Endothelial cell of umbilical vein (primary cell): Measurements from ENCODE around the gene MPIG6B. TPM values are rescaled to one million over a fixed set of nuclear protein-coding genes. Genes with fewer than 3 reads are reported as not detected.

Experiments used
- BruUV-seq: library from RNA; stranded (reverse); fragments of 400-500 nt; replicated peaks from 2 replicates; lab custom pipeline; 2021; lab: Mats Ljungman, UMichigan
- CTCF ChIA-PET: fragments of 300-600, 350-600 bp; sonication (Branson Sonifier 250); formaldehyde crosslinking; loops from one replicate; lab custom pipeline; 2021; ENCODE audit warnings: antibody characterized with exemption, inconsistent platforms; lab: Charles Lee
- POLR2A ChIA-PET: fragments of 300-600, 350-600 bp; sonication (Branson Sonifier 250); formaldehyde crosslinking; loops from one replicate; lab custom pipeline; 2021; ENCODE audit warnings: antibody characterized with exemption, inconsistent platforms; lab: Charles Lee
- DNase-seq: peaks from one replicate; pipeline ENCODE4 v3.0.0-alpha.2; 2011; ENCODE audit warnings: low read depth, low spot score
- FAIRE-seq: peaks from 2 replicates; lab custom pipeline; 2011; peaks lifted over from hg19 to GRCh38; lab: Jason Lieb, UNC
- H2AFZ ChIP-seq: 2 replicates; pipeline ENCODE4 v1.6.0; 2012; ENCODE audit warnings: low read depth, low read length, control low read depth, inconsistent platforms
- H3K27ac ChIP-seq: 2 replicates; pipeline ENCODE4 v1.5.1; 2011; ENCODE audit warnings: low read depth, mild to moderate bottlenecking, control low read depth, low read length, moderate library complexity; ENCODE audit not compliant: insufficient read depth
- H3K27me3 ChIP-seq, 2 experiments: 2 replicates each; pipeline versions ENCODE4 v1.6.0 to v1.6.1; 2011; ENCODE audit warnings: low read length in 2 of 2, mixed read lengths in 1 of 2; ENCODE audit not compliant: control insufficient read depth in 2 of 2, insufficient read depth in 2 of 2
- H3K36me3 ChIP-seq, 2 experiments: 2 replicates in 1 of 2; 3 replicates in 1 of 2; pipeline ENCODE4 v1.5.1; 2011; ENCODE audit warnings: low read length in 2 of 2, mild to moderate bottlenecking in 1 of 2, moderate library complexity in 1 of 2; ENCODE audit not compliant: control insufficient read depth in 2 of 2, insufficient read depth in 2 of 2; ENCODE audit errors: extremely low read depth in 1 of 2
- H3K4me1 ChIP-seq: 3 replicates; pipeline ENCODE4 v1.5.1; 2011; ENCODE audit warnings: mild to moderate bottlenecking, low read length; ENCODE audit not compliant: control insufficient read depth, insufficient read depth; ENCODE audit errors: extremely low read depth
- H3K4me2 ChIP-seq: 2 replicates; pipeline ENCODE4 v1.6.1; 2011; ENCODE audit warnings: low read length, control low read depth, mixed read lengths; ENCODE audit not compliant: insufficient read depth
- H3K4me3 ChIP-seq, 3 experiments: fragments of 200-600 bp in 1 of 3; sonication (generic), shearing (Covaris generic) in 1 of 3; replicated peaks in 1 of 3; 2 replicates each; pipeline ENCODE4 v1.5.1; 2011 to 2016; ENCODE audit warnings: control low read depth in 3 of 3, low read length in 3 of 3, mild to moderate bottlenecking in 2 of 3, inconsistent platforms in 1 of 3, low read depth in 1 of 3, moderate library complexity in 1 of 3; ENCODE audit not compliant: insufficient read depth in 1 of 3
- H3K79me2 ChIP-seq: 2 replicates; pipeline ENCODE4 v1.6.0; 2012; ENCODE audit warnings: low read length, inconsistent platforms; ENCODE audit not compliant: control insufficient read depth, insufficient read depth
- H3K9ac ChIP-seq: replicated peaks from 2 replicates; pipeline ENCODE3; 2011; ENCODE audit warnings: low read length, control low read depth; ENCODE audit not compliant: insufficient read depth; ENCODE audit errors: extremely low read depth
- H3K9me1 ChIP-seq: replicated peaks from 3 replicates; pipeline ENCODE4 v1.6.0; 2011; ENCODE audit warnings: mild to moderate bottlenecking, low read length; ENCODE audit not compliant: control insufficient read depth, insufficient read depth; ENCODE audit errors: extremely low read depth
- H3K9me3 ChIP-seq: replicated peaks from 2 replicates; pipeline ENCODE4 v1.5.1; 2012; ENCODE audit warnings: low read length, inconsistent platforms; ENCODE audit not compliant: control insufficient read depth, insufficient read depth
- H4K20me1 ChIP-seq: replicated peaks from 2 replicates; pipeline ENCODE3; 2011; ENCODE audit warnings: mild to moderate bottlenecking, low read length; ENCODE audit not compliant: control insufficient read depth, insufficient read depth; ENCODE audit errors: extremely low read depth
- CTCF ChIP-seq, 2 donors: IDR thresholded peaks; 1 replicate in 1 of 2; 2 replicates in 1 of 2; pipeline ENCODE4 v1.5.1; 2011; ENCODE audit warnings: low read length in 2 of 2, mild to moderate bottlenecking in 2 of 2, moderate library complexity in 2 of 2, control low read depth in 1 of 2, inconsistent platforms in 1 of 2, low read depth in 1 of 2; ENCODE audit not compliant: insufficient read depth in 1 of 2; ENCODE audit errors: extremely low read depth in 1 of 2
- EZH2 ChIP-seq: IDR thresholded peaks from 2 replicates; pipeline ENCODE4 v1.6.1; 2012; ENCODE audit warnings: borderline replicate concordance, low read depth, mild to moderate bottlenecking, moderate library complexity, low read length, inconsistent platforms; ENCODE audit not compliant: severe bottlenecking
- FOS ChIP-seq: IDR thresholded peaks from 2 replicates; pipeline ENCODE4 v1.6.1; 2011; ENCODE audit warnings: mild to moderate bottlenecking, low read length, moderate library complexity, borderline replicate concordance; ENCODE audit not compliant: insufficient read depth
- GATA2 ChIP-seq: IDR thresholded peaks from 2 replicates; pipeline ENCODE4 v1.7.0; 2011; ENCODE audit warnings: low read depth, mild to moderate bottlenecking, moderate library complexity, mixed read lengths, low read length; ENCODE audit not compliant: insufficient read length, insufficient read depth
- JUN ChIP-seq: IDR thresholded peaks from 2 replicates; pipeline ENCODE4 v1.6.1; 2011; ENCODE audit warnings: borderline replicate concordance, low read depth; ENCODE audit not compliant: insufficient read length, insufficient read depth
- MAX ChIP-seq: IDR thresholded peaks from 2 replicates; pipeline ENCODE4 v1.6.1; 2011; ENCODE audit not compliant: insufficient read depth, insufficient read length
- MYC ChIP-seq: IDR thresholded peaks from one replicate; pipeline ENCODE4 v1.6.1; 2011; ENCODE audit warnings: mild to moderate bottlenecking, low read depth, low read length
- POLR2A ChIP-seq: IDR thresholded peaks from 2 replicates; pipeline ENCODE4 v1.6.1; 2012; ENCODE audit warnings: low read depth, mild to moderate bottlenecking, control low read depth, low read length
- POLR2AphosphoS5 ChIP-seq: IDR thresholded peaks from 2 replicates; pipeline ENCODE4 v1.6.1; 2012; ENCODE audit warnings: low read depth, mild to moderate bottlenecking, control low read depth, low read length, moderate library complexity; ENCODE audit not compliant: insufficient read depth
- dilution Hi-C: fragments of 300-500 bp; cut with MboI; formaldehyde crosslinking; loops from one replicate; pipeline ENCODE4 v1.15.0; 2019; ENCODE audit warnings: low sequenced_read_pairs; ENCODE audit not compliant: extremely low pct_ligation_motif_present
- intact Hi-C: fragments of 100-400 bp; cut with micrococcal nuclease; formaldehyde crosslinking; loops from one replicate; pipeline ENCODE4 v1.10.0; 2022
- polyA plus RNA-seq, 4 experiments: library from polyadenylated mRNA; depleted of rRNA in 3 of 4; stranded (reverse) in 3 of 4; unstranded in 1 of 4; fragments of >200 nt; gene quantifications; 2 replicates each; pipeline versions ENCODE4 v1.2.1 to v1.2.3, GENCODE V29; 2011 to 2012; ENCODE audit warnings: missing spikeins in 1 of 4
- total RNA-seq: library from RNA; stranded (reverse); gene quantifications from 2 replicates; pipeline ENCODE4 v1.2.3, GENCODE V29; 2021

The MPIG6B gene
- total and polyA plus RNA-seq, 2 donors (not counting 3 experiments of a cell fraction or from before 2014, with no cell fraction given): not detected

- FAIRE-seq (no peak), DNase-seq (no peak)
- TF ChIP-seq CTCF (IDR thresholded peaks at IDR 0.05; ENCODE audit: extremely low read depth in 1 of 2, insufficient read depth in 1 of 2, low read depth in 1 of 2, low read length in 2 of 2): no peak
- no peak for TF ChIP-seq MAX
- no peak for TF ChIP-seq POLR2A
- no peak for TF ChIP-seq MYC
- Histone ChIP-seq H3K4me2 (no peak overlapping the region), H3K27me3 (peaks cover 0 to 2% of the 10 kb centered on the region in 2 experiments), H3K79me2 (no peaks in the 10 kb centered on the region), H3K4me1 (no peaks in the 10 kb centered on the region), H2AFZ (no peak overlapping the region), H3K9ac (no peak overlapping the region), H3K4me3 (no peak overlapping the region), H3K9me3 (no peaks in the 10 kb centered on the region), H4K20me1 (no peaks in the 10 kb centered on the region), H3K36me3 (no peaks in the 10 kb centered on the region), H3K9me1 (no peaks in the 10 kb centered on the region), H3K27ac (no peak overlapping the region)
- BruUV-seq: no TSS peak
- CTCF ChIA-PET: no interaction called here
- POLR2A ChIA-PET: no interaction called here
- dilution Hi-C loops: no loop called here
- intact Hi-C loops: no loop called here
These were observed 2.9 kb upstream of the MPIG6B start for GRCh38 chr6:31720196-31720770.

GRCh38 chr6:31721351-31722020, 1.7 kb upstream of the MPIG6B start, which contains the start of gene LY6G6C:
LY6G6C (minus strand) TSS chr6:31721746; CDS start chr6:31721679, 67 bp downstream.
- H3K27me3 ChIP-seq: peaks cover 0 to 2% of the 10 kb centered on the region in 2 experiments
- DNase-seq (no peak), FAIRE-seq (no peak)
- no peaks in the 10 kb centered on the region for H3K79me2 ChIP-seq
- no peaks in the 10 kb centered on the region for H3K9me3 ChIP-seq
- no peak within 1 kb of the TSS for H3K9ac ChIP-seq
- H3K4me3 ChIP-seq: no peak within 1 kb of the TSS
- CTCF ChIA-PET: no interaction called here
- H3K4me2 ChIP-seq: no peak within 1 kb of the TSS
- dilution Hi-C loops (no loop called here), intact Hi-C loops (no loop called here)
- TF ChIP-seq MYC (no peak), JUN (no peak), CTCF (IDR thresholded peaks at IDR 0.05; ENCODE audit: extremely low read depth in 1 of 2, insufficient read depth in 1 of 2, low read depth in 1 of 2, low read length in 2 of 2) (no peak), POLR2A (no peak), FOS (no peak), GATA2 (no peak), MAX (no peak), EZH2 (no peak), POLR2AphosphoS5 (no peak)
- no peaks in the 10 kb centered on the region for H3K9me1 ChIP-seq
- no TSS peak for BruUV-seq
- peaks cover 0 to 4% of the 10 kb centered on the region in 2 experiments for H3K36me3 ChIP-seq
- no peak within 1 kb of the TSS for H2AFZ ChIP-seq
- H3K27ac ChIP-seq: no peak within 1 kb of the TSS
- H3K4me1 ChIP-seq: peaks cover 9% of the 10 kb centered on the region
- POLR2A ChIA-PET: interaction anchor here (0.5 to 1.0 kb wide), 2 partner anchors 27 to 106 kb away, joined by 3 to 6 read pairs; partner anchors contain the start of gene HSPA1B
- H4K20me1 ChIP-seq: no peaks in the 10 kb centered on the region
